HepG2 (cell line): Measurements from ENCODE around the gene SMIM9.

ENCODE experiments used
- POLR2A ChIP-seq, 2 experiments: IDR thresholded peaks; 2 replicates each; pipeline ENCODE4 v1.6.1; 2011; ENCODE audit warnings: low read depth in 2 of 2, low read length in 2 of 2, mild to moderate bottlenecking in 1 of 2, moderate library complexity in 1 of 2; ENCODE audit not compliant: insufficient read depth in 1 of 2
- SMAD1 ChIP-seq: sonication (generic); formaldehyde crosslinking; IDR thresholded peaks from 2 replicates; pipeline ENCODE4 v1.4.0; 2020; ENCODE audit warnings: missing genetic modification reagents, low read depth, mild to moderate bottlenecking, borderline replicate concordance
- ZNF431 ChIP-seq: sonication (generic); formaldehyde crosslinking; IDR thresholded peaks from 2 replicates; pipeline ENCODE4 v1.9.0; 2022; ENCODE audit warnings: missing genetic modification reagents, low read depth, mild to moderate bottlenecking, borderline replicate concordance
- ZNF547 ChIP-seq: sonication (generic); formaldehyde crosslinking; IDR thresholded peaks from 2 replicates; pipeline ENCODE4 v1.5.1; 2020; ENCODE audit warnings: mild to moderate bottlenecking, missing genetic modification reagents
- TF ChIP-seq, protein P1 (sequence below): sonication (generic); formaldehyde crosslinking; IDR thresholded peaks from 2 replicates; pipeline ENCODE4 v1.8.1; 2023; ENCODE audit warnings: missing genetic modification reagents, inconsistent platforms, borderline replicate concordance

DNA sequence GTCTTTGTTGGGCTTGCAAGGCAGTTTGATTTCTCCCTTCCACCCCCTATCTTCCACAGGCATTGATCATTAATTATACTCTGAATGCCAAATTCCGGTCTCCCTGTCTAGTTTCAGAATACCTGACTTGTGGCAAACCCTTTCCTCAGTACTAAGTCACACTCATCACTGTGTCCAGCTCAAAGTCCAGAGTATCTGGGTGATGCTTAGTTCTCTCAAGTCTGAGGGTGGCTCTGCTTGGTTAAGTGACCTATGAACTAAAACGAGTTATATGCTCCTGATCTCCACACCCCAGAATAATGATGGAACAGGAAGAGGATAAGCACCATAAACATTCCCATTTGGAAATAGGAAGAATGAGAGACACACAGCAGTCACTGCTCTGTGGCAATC lies 6.5 kb downstream of the SMIM9 start:
- TF ChIP-seq POLR2A (IDR thresholded peaks at IDR 0.05; ENCODE audit: insufficient read depth in 1 of 2, low read depth in 2 of 2, low read length in 2 of 2) (no peak), SMAD1 (CRISPR knock-in tag) (no peak), ZNF431 (no peak), ZNF547 (CRISPR knock-in tag) (no peak)
- TF ChIP-seq, protein P1, sequence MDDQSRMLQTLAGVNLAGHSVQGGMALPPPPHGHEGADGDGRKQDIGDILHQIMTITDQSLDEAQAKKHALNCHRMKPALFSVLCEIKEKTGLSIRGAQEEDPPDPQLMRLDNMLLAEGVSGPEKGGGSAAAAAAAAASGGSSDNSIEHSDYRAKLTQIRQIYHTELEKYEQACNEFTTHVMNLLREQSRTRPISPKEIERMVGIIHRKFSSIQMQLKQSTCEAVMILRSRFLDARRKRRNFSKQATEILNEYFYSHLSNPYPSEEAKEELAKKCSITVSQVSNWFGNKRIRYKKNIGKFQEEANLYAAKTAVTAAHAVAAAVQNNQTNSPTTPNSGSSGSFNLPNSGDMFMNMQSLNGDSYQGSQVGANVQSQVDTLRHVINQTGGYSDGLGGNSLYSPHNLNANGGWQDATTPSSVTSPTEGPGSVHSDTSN (CRISPR knock-in tag), result no peak
